OCI-LY3 (cell line): ENCODE results near the gene PRPF6.

Experiments used
- H2AFZ ChIP-seq: fragments of 200-600, 300-600 bp; shearing (Covaris generic); 2 replicates; pipeline ENCODE4 v1.6.0; 2014; ENCODE audit warnings: antibody characterized with exemption, low read depth, low read length
- H3K27ac ChIP-seq: fragments of 200-600, 300-600 bp; sonication (generic); 2 replicates; pipeline ENCODE4 v1.5.1; 2014; ENCODE audit warnings: mild to moderate bottlenecking, low read length, moderate library complexity, mixed read lengths
- H3K27me3 ChIP-seq: fragments of 200-600, 300-600 bp; sonication (generic); 2 replicates; pipeline ENCODE4 v1.6.1; 2014; ENCODE audit warnings: low read depth, low read length, mixed read lengths
- H3K36me3 ChIP-seq: fragments of 200-600, 300-600 bp; sonication (generic); replicated peaks from 2 replicates; pipeline ENCODE3; 2014; ENCODE audit warnings: low read depth, low read length, mixed read lengths
- H3K4me1 ChIP-seq: fragments of 300-600, 200-600 bp; sonication (generic); 2 replicates; pipeline ENCODE4 v1.6.1; 2014; ENCODE audit warnings: low read length, mixed read lengths
- H3K4me2 ChIP-seq: fragments of 200-600, 300-600 bp; sonication (generic); 2 replicates; pipeline ENCODE4 v1.6.1; 2014; ENCODE audit warnings: low read length, mixed read lengths
- H3K4me3 ChIP-seq: fragments of 300-600, 200-600 bp; sonication (generic); 2 replicates; pipeline ENCODE4 v1.5.1; 2014; ENCODE audit warnings: antibody characterized with exemption, mild to moderate bottlenecking, low read length, moderate library complexity
- H3K79me2 ChIP-seq: fragments of 300-600, 200-600 bp; shearing (Covaris generic); 2 replicates; pipeline ENCODE4 v1.6.1; 2014; ENCODE audit warnings: mild to moderate bottlenecking, low read length, mixed read lengths
- H3K9ac ChIP-seq: fragments of 300-600, 200-600 bp; shearing (Covaris generic); 2 replicates; pipeline ENCODE4 v1.6.0; 2014; ENCODE audit warnings: mild to moderate bottlenecking, low read length, moderate library complexity
- H3K9me3 ChIP-seq: fragments of 200-600, 300-600 bp; shearing (Covaris generic); 2 replicates; pipeline ENCODE4 v1.6.1; 2014; ENCODE audit warnings: low read length, mixed read lengths; ENCODE audit not compliant: insufficient read depth
- H4K20me1 ChIP-seq: fragments of 200-600, 300-600 bp; sonication (generic); 2 replicates; pipeline ENCODE4 v1.6.1; 2016; ENCODE audit warnings: low read length, mixed read lengths; ENCODE audit not compliant: insufficient read depth
- EZH2phosphoT487 ChIP-seq: fragments of 200-600 bp; shearing (Covaris generic); IDR thresholded peaks from 2 replicates; pipeline ENCODE4 v1.6.1; 2018; ENCODE audit warnings: antibody characterized with exemption, mixed run types, low read depth
- TF ChIP-seq, protein P1 (sequence below): fragments of 200-600, 300-600 bp; sonication (generic); IDR thresholded peaks from 2 replicates; pipeline ENCODE4 v1.5.1; 2014; ENCODE audit warnings: antibody characterized with exemption, low read length, low read depth

The PRPF6 gene

DNA sequence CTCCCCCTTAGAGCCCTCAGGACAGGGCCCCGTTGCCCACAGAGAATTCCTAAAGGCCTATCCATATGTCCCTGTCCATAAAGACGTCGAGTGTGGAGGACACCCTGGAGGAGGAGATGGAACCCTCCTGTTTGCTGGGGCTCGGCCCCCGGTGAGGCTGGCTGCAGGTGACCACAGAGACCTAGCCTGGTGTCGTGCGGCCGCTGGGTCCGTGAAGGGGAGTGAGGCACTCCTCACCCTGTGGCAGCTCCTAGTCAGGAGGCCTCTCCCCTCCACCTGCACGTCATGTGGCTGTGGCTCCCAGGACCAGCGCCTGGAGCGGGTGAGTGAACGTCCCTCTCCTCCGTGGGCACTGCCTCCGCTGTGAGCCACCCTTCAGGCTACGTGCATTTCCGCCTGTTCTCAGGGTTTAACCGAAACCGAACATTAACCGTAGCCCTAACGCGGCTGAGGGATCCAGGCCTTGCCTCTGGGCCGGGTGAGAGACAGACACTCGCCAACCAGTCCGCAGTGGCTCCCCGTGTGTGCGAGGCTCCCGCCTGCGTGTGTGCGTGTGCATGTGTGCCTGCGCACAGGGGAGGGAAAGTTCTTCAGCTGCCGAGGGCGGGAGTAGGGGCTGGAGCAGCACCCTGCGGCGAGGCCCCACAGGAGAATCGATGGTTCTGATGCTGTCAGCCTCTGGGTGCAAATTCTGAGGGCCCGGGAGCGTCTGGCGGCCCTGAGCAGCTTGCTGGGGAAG lies 76.1 kb downstream of the PRPF6 start:
- H3K27ac ChIP-seq: peak overlapping the region; percentile 50
- H3K27me3 ChIP-seq: peaks cover 5% of the 10 kb centered on the region; the same call in 1 of the 2 replicates
- TF ChIP-seq EZH2phosphoT487: no peak
- TF ChIP-seq, protein P1, sequence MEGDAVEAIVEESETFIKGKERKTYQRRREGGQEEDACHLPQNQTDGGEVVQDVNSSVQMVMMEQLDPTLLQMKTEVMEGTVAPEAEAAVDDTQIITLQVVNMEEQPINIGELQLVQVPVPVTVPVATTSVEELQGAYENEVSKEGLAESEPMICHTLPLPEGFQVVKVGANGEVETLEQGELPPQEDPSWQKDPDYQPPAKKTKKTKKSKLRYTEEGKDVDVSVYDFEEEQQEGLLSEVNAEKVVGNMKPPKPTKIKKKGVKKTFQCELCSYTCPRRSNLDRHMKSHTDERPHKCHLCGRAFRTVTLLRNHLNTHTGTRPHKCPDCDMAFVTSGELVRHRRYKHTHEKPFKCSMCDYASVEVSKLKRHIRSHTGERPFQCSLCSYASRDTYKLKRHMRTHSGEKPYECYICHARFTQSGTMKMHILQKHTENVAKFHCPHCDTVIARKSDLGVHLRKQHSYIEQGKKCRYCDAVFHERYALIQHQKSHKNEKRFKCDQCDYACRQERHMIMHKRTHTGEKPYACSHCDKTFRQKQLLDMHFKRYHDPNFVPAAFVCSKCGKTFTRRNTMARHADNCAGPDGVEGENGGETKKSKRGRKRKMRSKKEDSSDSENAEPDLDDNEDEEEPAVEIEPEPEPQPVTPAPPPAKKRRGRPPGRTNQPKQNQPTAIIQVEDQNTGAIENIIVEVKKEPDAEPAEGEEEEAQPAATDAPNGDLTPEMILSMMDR: no peak
- H3K4me1 ChIP-seq: peaks cover 43% of the 10 kb centered on the region
- peak overlapping the region; percentile 83 for H3K4me2 ChIP-seq
- peak overlapping the region; percentile 69 for H3K4me3 ChIP-seq
- H3K79me2 ChIP-seq: no peaks in the 10 kb centered on the region
- peak overlapping the region; percentile 44; the same call in 1 of the 2 replicates for H3K9ac ChIP-seq
- peak overlapping the region; percentile 56; the same call in 1 of the 2 replicates for H2AFZ ChIP-seq
- H3K9me3 ChIP-seq: no peaks in the 10 kb centered on the region
- H4K20me1 ChIP-seq: no peaks in the 10 kb centered on the region
- H3K36me3 ChIP-seq: no peaks in the 10 kb centered on the region

- Histone ChIP-seq H3K4me1 (peaks cover 49% of the 10 kb centered on the region), H3K27ac (peak overlapping the region; percentile 50), H3K9ac (peak overlapping the region; percentile 44; the same call in 1 of the 2 replicates), H4K20me1 (no peaks in the 10 kb centered on the region), H3K36me3 (no peaks in the 10 kb centered on the region), H3K79me2 (no peaks in the 10 kb centered on the region), H3K4me3 (peak overlapping the region; percentile 69), H2AFZ (peak overlapping the region; percentile 56; the same call in 1 of the 2 replicates), H3K27me3 (peaks cover 5% of the 10 kb centered on the region; the same call in 1 of the 2 replicates), H3K4me2 (peak overlapping the region; percentile 83), H3K9me3 (no peaks in the 10 kb centered on the region)
- TF ChIP-seq, protein P1: peak; percentile 81
- TF ChIP-seq EZH2phosphoT487: no peak
These were observed 76.9 kb downstream of the PRPF6 start for GRCh38 chr20:64057628-64058498.

DNA sequence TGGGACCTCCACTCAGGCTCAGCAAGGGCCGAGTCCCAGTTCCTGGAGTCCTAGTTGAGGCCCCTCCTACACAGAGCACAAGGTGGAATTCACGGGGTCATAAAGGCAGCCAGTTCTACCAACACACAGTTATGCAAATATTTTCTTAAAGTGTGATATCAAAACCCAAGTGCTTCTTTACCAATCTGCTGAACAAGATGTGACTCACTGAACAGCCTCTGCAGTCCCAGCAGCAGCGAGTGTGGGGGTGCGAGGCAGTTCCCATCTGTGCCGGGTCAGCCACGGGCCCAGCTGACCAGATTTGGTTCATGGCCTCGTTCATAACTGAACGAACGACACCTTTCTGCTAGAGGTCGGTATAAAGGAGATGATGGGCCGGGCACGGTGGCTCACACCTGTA lies 77.6 kb downstream of the PRPF6 start:
- H3K27me3 ChIP-seq: peaks cover 5% of the 10 kb centered on the region; the same call in 1 of the 2 replicates
- H3K4me1 ChIP-seq: peaks cover 50% of the 10 kb centered on the region
- no peak overlapping the region for H3K27ac ChIP-seq
- no peaks in the 10 kb centered on the region for H3K79me2 ChIP-seq
- peak overlapping the region; percentile 43; the same call in 1 of the 2 replicates for H3K9ac ChIP-seq
- H3K36me3 ChIP-seq: no peaks in the 10 kb centered on the region
- no peak for TF ChIP-seq EZH2phosphoT487
- TF ChIP-seq, protein P1: no peak
- H3K4me3 ChIP-seq: peak overlapping the region; percentile 69
- H3K9me3 ChIP-seq: no peaks in the 10 kb centered on the region
- peak overlapping the region; percentile 83 for H3K4me2 ChIP-seq
- H4K20me1 ChIP-seq: no peaks in the 10 kb centered on the region
- no peak overlapping the region for H2AFZ ChIP-seq

- Histone ChIP-seq H3K4me2 (peak overlapping the region; percentile 87), H3K36me3 (no peaks in the 10 kb centered on the region), H3K9ac (peak overlapping the region; percentile 67), H4K20me1 (no peaks in the 10 kb centered on the region), H3K27ac (no peak overlapping the region), H3K27me3 (peaks cover 4% of the 10 kb centered on the region; the same call in 1 of the 2 replicates), H3K9me3 (no peaks in the 10 kb centered on the region), H3K4me1 (peaks cover 33% of the 10 kb centered on the region), H3K4me3 (peak overlapping the region; percentile 88), H2AFZ (no peak overlapping the region), H3K79me2 (no peaks in the 10 kb centered on the region)
- no peak for TF ChIP-seq EZH2phosphoT487
- TF ChIP-seq, protein P1: no peak
These were observed 81.3 kb downstream of the PRPF6 start for GRCh38 chr20:64062276-64062595.
